HUES64 (cell line): ENCODE measurements around the gene TOX2.

ENCODE experiments used
- H3K27ac ChIP-seq: 2 replicates; pipeline ENCODE4 v1.7.0; 2013; ENCODE audit warnings: low read depth, low read length, inconsistent platforms
- H3K27me3 ChIP-seq: 2 replicates; pipeline ENCODE4 v1.6.1; 2013; ENCODE audit warnings: mild to moderate bottlenecking, low read length; ENCODE audit not compliant: insufficient read depth
- H3K36me3 ChIP-seq: 2 replicates; pipeline ENCODE4 v1.6.1; 2013; ENCODE audit warnings: mild to moderate bottlenecking, low read length; ENCODE audit not compliant: insufficient read depth
- H3K4me1 ChIP-seq: 2 replicates; pipeline ENCODE4 v1.6.1; 2013; ENCODE audit warnings: mild to moderate bottlenecking, low read length, moderate library complexity; ENCODE audit not compliant: insufficient read depth
- H3K4me3 ChIP-seq: 2 replicates; pipeline ENCODE4 v1.5.1; 2013; ENCODE audit warnings: mild to moderate bottlenecking, low read length, moderate library complexity
- H3K9ac ChIP-seq: 2 replicates; pipeline ENCODE4 v1.6.1; 2013; ENCODE audit warnings: mild to moderate bottlenecking, low read depth, low read length
- H3K9me3 ChIP-seq: 2 replicates; pipeline ENCODE4 v1.6.1; 2013; ENCODE audit warnings: low read depth, low read length; ENCODE audit not compliant: insufficient read depth
- WGBS: fragments of 150-250, 120-280 bp; methylation state at CpG from one replicate; pipeline ENCODE4 v1.1.7; 2013; ENCODE audit warnings: missing lambda C conversion rate; 5-methylcytosine and 5-hydroxymethylcytosine counted together

The TOX2 gene

GRCh38 chr20:44117296-44118184, 202.9 kb downstream of the TOX2 start:
- no peak overlapping the region for H3K9ac ChIP-seq
- H3K27me3 ChIP-seq: no peaks in the 10 kb centered on the region
- no peaks in the 10 kb centered on the region for H3K36me3 ChIP-seq
- H3K27ac ChIP-seq: no peak overlapping the region
- H3K9me3 ChIP-seq: no peaks in the 10 kb centered on the region
- H3K4me1 ChIP-seq: no peaks in the 10 kb centered on the region
- no peak overlapping the region for H3K4me3 ChIP-seq
- WGBS: 92% methylated on average over 8 of the region's 8 CpGs

DNA sequence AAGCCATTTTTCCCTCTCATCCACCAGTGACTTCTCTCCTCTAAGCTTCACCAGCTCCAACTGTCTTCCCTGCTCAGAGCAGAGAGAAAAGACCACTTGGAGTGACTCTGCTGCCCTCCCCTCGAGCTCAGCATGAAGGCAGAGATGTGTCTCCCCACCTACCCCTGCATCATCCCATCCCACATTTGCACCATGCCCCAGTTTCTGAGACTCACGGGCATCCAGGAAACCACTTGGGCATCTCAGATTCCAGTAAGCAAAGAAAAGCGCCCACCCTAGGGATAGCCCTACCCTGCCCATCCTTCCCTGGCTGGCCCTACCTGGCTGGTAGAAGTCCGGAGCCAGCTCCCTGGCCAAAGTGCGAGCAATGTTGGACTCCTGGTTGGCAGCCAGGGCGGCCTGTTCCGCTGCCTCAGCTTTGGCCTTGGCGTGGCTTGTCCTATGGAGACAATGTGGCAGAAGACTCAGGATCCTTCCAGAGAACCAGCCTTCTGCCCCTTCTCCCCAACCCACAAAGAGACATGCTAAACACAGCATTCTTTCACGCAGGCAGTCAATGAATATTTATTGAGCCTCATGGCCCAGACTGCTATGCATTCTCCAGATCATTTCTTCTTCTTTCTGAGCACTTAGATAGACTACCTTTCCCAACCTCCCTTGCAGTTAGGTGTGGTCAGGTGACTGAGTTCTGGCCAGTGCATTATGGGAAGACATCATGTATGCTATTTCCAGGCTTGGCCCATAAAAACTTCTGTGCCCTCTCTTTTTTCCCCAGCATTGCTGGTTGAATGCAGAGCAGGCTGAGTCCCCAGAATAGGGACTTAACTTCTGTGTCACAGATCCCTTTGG, 203.8 kb downstream of the TOX2 start:
- H3K4me3 ChIP-seq: no peak overlapping the region
- no peaks in the 10 kb centered on the region for H3K9me3 ChIP-seq
- no peak overlapping the region for H3K27ac ChIP-seq
- 89% methylated on average over 9 of the region's 9 CpGs for WGBS
- H3K4me1 ChIP-seq: no peaks in the 10 kb centered on the region
- no peaks in the 10 kb centered on the region for H3K36me3 ChIP-seq
- H3K27me3 ChIP-seq: no peaks in the 10 kb centered on the region
- no peak overlapping the region for H3K9ac ChIP-seq
